Osteoblast (primary cell): Measurements from ENCODE around the gene SRCIN1. TPM values are rescaled to one million over a fixed set of nuclear protein-coding genes. Genes with fewer than 3 reads are reported as not detected.

Source experiments
- DNase-seq: peaks from one replicate; pipeline ENCODE4 v3.0.0; 2011; ENCODE audit warnings: low spot score, mixed read lengths; ENCODE audit not compliant: insufficient read length; ENCODE audit errors: missing footprints
- H2AFZ ChIP-seq: 2 replicates; pipeline ENCODE4 v1.6.0; 2011; ENCODE audit warnings: mild to moderate bottlenecking, low read length
- H3K27ac ChIP-seq: 2 replicates; pipeline ENCODE4 v1.5.1; 2011; ENCODE audit warnings: mild to moderate bottlenecking, low read depth, low read length, moderate library complexity
- H3K27me3 ChIP-seq: 2 replicates; pipeline ENCODE4 v1.6.0; 2012; ENCODE audit warnings: mild to moderate bottlenecking, control low read depth, inconsistent platforms, low read length, moderate library complexity; ENCODE audit not compliant: insufficient read depth
- H3K36me3 ChIP-seq: 2 replicates; pipeline ENCODE4 v1.5.1; 2011; ENCODE audit warnings: mild to moderate bottlenecking, low read length, control low read depth, moderate library complexity; ENCODE audit not compliant: insufficient read depth
- H3K4me1 ChIP-seq: 2 replicates; pipeline ENCODE4 v1.5.1; 2011; ENCODE audit warnings: mild to moderate bottlenecking, low read length, control low read depth, moderate library complexity; ENCODE audit not compliant: insufficient read depth
- H3K4me2 ChIP-seq: 2 replicates; pipeline ENCODE4 v1.6.0; 2011; ENCODE audit warnings: mild to moderate bottlenecking, low read length; ENCODE audit not compliant: insufficient read depth
- H3K4me3 ChIP-seq: fragments of 200-600 bp; sonication (generic); 3 replicates; pipeline ENCODE4 v1.5.1; 2012; ENCODE audit warnings: mild to moderate bottlenecking, low read length, inconsistent platforms; ENCODE audit not compliant: insufficient read depth
- H3K79me2 ChIP-seq: 2 replicates; pipeline ENCODE4 v1.6.0; 2012; ENCODE audit warnings: mild to moderate bottlenecking, low read length, control low read depth, inconsistent platforms; ENCODE audit not compliant: insufficient read depth
- H3K9me3 ChIP-seq: 2 replicates; pipeline ENCODE4 v1.5.1; 2011; ENCODE audit warnings: low read depth, low read length, control low read depth
- H4K20me1 ChIP-seq: 2 replicates; pipeline ENCODE4 v1.6.0; 2012; ENCODE audit warnings: mild to moderate bottlenecking, low read length, control low read depth; ENCODE audit not compliant: insufficient read depth
- CTCF ChIP-seq: IDR thresholded peaks from 2 replicates; pipeline ENCODE4 v1.5.1; 2011; ENCODE audit warnings: mild to moderate bottlenecking, low read depth, low read length, moderate library complexity; ENCODE audit errors: extremely low read depth
- total RNA-seq: library from RNA; depleted of rRNA; stranded (reverse); fragments of >200 nt; gene quantifications from 2 replicates; pipeline ENCODE4 v1.2.3, GENCODE V29; 2012

Gene SRCIN1
- total RNA-seq, 1 donor: not detected

- no peaks in the 10 kb centered on the region for H3K4me1 ChIP-seq
- H3K9me3 ChIP-seq: no peaks in the 10 kb centered on the region
- no peak for DNase-seq
- H2AFZ ChIP-seq: no peak overlapping the region
- H3K4me3 ChIP-seq: no peak overlapping the region
- H3K4me2 ChIP-seq: no peak overlapping the region
- no peak overlapping the region for H3K27ac ChIP-seq
- H3K27me3 ChIP-seq: peaks cover 43% of the 10 kb centered on the region
- TF ChIP-seq CTCF: no peak
- no peaks in the 10 kb centered on the region for H4K20me1 ChIP-seq
- no peaks in the 10 kb centered on the region for H3K36me3 ChIP-seq
- no peaks in the 10 kb centered on the region for H3K79me2 ChIP-seq
These were observed 14.3 kb upstream of the SRCIN1 start for GRCh38 chr17:38619937-38620550.

GRCh38 chr17:38619451-38619795, 13.7 kb upstream of the SRCIN1 start:
- Histone ChIP-seq H3K27me3 (peaks cover 43% of the 10 kb centered on the region), H3K4me2 (no peak overlapping the region)

GRCh38 chr17:38617967-38618760, 12.4 kb upstream of the SRCIN1 start:
- Histone ChIP-seq H3K27me3 (peaks cover 45% of the 10 kb centered on the region), H2AFZ (no peak overlapping the region), H3K4me2 (no peak overlapping the region), H4K20me1 (no peaks in the 10 kb centered on the region), H3K79me2 (no peaks in the 10 kb centered on the region), H3K4me1 (no peaks in the 10 kb centered on the region), H3K27ac (no peak overlapping the region), H3K9me3 (no peaks in the 10 kb centered on the region), H3K4me3 (no peak overlapping the region), H3K36me3 (no peaks in the 10 kb centered on the region)
- DNase-seq: no peak
- TF ChIP-seq CTCF: no peak

More at GRCh38 chr17:38619451-38619795, 13.7 kb upstream of the SRCIN1 start:
- Histone ChIP-seq H3K36me3 (no peaks in the 10 kb centered on the region), H3K4me3 (no peak overlapping the region), H3K4me1 (no peaks in the 10 kb centered on the region), H2AFZ (no peak overlapping the region), H3K27ac (no peak overlapping the region), H3K9me3 (no peaks in the 10 kb centered on the region), H4K20me1 (no peaks in the 10 kb centered on the region), H3K79me2 (no peaks in the 10 kb centered on the region)
- TF ChIP-seq CTCF: no peak
- no peak for DNase-seq

- no peak overlapping the region for H3K27ac ChIP-seq
These were observed 11.5 kb upstream of the SRCIN1 start for GRCh38 chr17:38617074-38617860.

More at GRCh38 chr17:38617074-38617860, 11.5 kb upstream of the SRCIN1 start:
- no peak overlapping the region for H2AFZ ChIP-seq
- no peak for TF ChIP-seq CTCF
- no peaks in the 10 kb centered on the region for H3K4me1 ChIP-seq
- H3K4me3 ChIP-seq: no peak overlapping the region
- H3K9me3 ChIP-seq: no peaks in the 10 kb centered on the region
- H3K27me3 ChIP-seq: peaks cover 45% of the 10 kb centered on the region
- no peaks in the 10 kb centered on the region for H4K20me1 ChIP-seq
- H3K36me3 ChIP-seq: no peaks in the 10 kb centered on the region
- no peak overlapping the region for H3K4me2 ChIP-seq
- DNase-seq: no peak
- no peaks in the 10 kb centered on the region for H3K79me2 ChIP-seq
